PFSK-1 (cell line): ENCODE results near the gene AKAP6.

Experiments used
- FOXP2 ChIP-seq: optimal IDR thresholded peaks from 2 replicates; pipeline ENCODE3; 2011; ENCODE audit warnings: borderline replicate concordance, control low read depth, inconsistent platforms; ENCODE audit not compliant: insufficient read depth; ENCODE audit errors: extremely low read length, extremely low read depth
- POLR2AphosphoS5 ChIP-seq: IDR thresholded peaks from 2 replicates; pipeline ENCODE4 v1.6.1; 2012; ENCODE audit warnings: low read depth, mild to moderate bottlenecking, control low read depth, low read length, moderate library complexity
- REST ChIP-seq, 2 experiments: IDR thresholded peaks; 2 replicates each; pipeline versions ENCODE4 v1.6.1 to v1.8.0; 2011 to 2012; ENCODE audit warnings: low read depth in 2 of 2, low read length in 2 of 2, control low read depth in 1 of 2, inconsistent platforms in 1 of 2, mild to moderate bottlenecking in 1 of 2, moderate library complexity in 1 of 2; ENCODE audit not compliant: insufficient read depth in 1 of 2
- SIN3A ChIP-seq: IDR thresholded peaks from 2 replicates; pipeline ENCODE4 v1.6.1; 2012; ENCODE audit warnings: mild to moderate bottlenecking, low read length, moderate library complexity, borderline replicate concordance; ENCODE audit not compliant: insufficient read depth
- TAF1 ChIP-seq: IDR thresholded peaks from 2 replicates; pipeline ENCODE4 v1.6.1; 2012; ENCODE audit warnings: low read length, control low read depth, borderline replicate concordance; ENCODE audit not compliant: insufficient read depth

The AKAP6 gene

GRCh38 chr14:32737621-32738020, 408.5 kb downstream of the AKAP6 start:
- TF ChIP-seq POLR2AphosphoS5 (no peak), SIN3A (no peak), FOXP2 (no peak), TAF1 (no peak), REST (IDR thresholded peaks at IDR 0.05; ENCODE audit: insufficient read depth in 1 of 2, low read depth in 2 of 2, low read length in 2 of 2) (no peak)

GRCh38 chr14:32738206-32738871, 409.2 kb downstream of the AKAP6 start:
- TF ChIP-seq SIN3A (no peak), FOXP2 (no peak), REST (IDR thresholded peaks at IDR 0.05; ENCODE audit: insufficient read depth in 1 of 2, low read depth in 2 of 2, low read length in 2 of 2) (no peak), TAF1 (no peak), POLR2AphosphoS5 (no peak)

- TF ChIP-seq POLR2AphosphoS5: no peak
- TF ChIP-seq FOXP2: no peak
- no peak for TF ChIP-seq TAF1
- no peak for TF ChIP-seq REST (IDR thresholded peaks at IDR 0.05; ENCODE audit: insufficient read depth in 1 of 2, low read depth in 2 of 2, low read length in 2 of 2)
- no peak for TF ChIP-seq SIN3A
These were observed 415.8 kb downstream of the AKAP6 start for GRCh38 chr14:32744811-32745445.

- no peak for TF ChIP-seq TAF1
- TF ChIP-seq REST (IDR thresholded peaks at IDR 0.05; ENCODE audit: insufficient read depth in 1 of 2, low read depth in 2 of 2, low read length in 2 of 2): no peak
- no peak for TF ChIP-seq SIN3A
- no peak for TF ChIP-seq POLR2AphosphoS5
- no peak for TF ChIP-seq FOXP2
These were observed 425.1 kb downstream of the AKAP6 start for GRCh38 chr14:32754209-32754608.

GRCh38 chr14:32756173-32756572, 427.1 kb downstream of the AKAP6 start:
- TF ChIP-seq POLR2AphosphoS5 (no peak), TAF1 (no peak)
